Esophagus muscularis mucosa (tissue), 4 donors: Measurements from ENCODE around the gene CTBS. TPM values are rescaled to one million over a fixed set of nuclear protein-coding genes. Genes with fewer than 3 reads are reported as not detected.

ENCODE experiments used
- DNase-seq: peaks from one replicate; pipeline ENCODE4 v3.0.0-alpha.2; 2017; ENCODE audit errors: extremely low spot score
- H3K27ac ChIP-seq, 4 donors: fragments of 200-600 bp; sonication (generic); replicated peaks in 1 of 4; 1 replicate in 3 of 4; 2 replicates in 1 of 4; pipeline ENCODE4 v1.5.1; 2016 to 2019; ENCODE audit warnings: mild to moderate bottlenecking in 1 of 4
- H3K27me3 ChIP-seq, 4 donors: fragments of 200-600 bp; sonication (generic); one replicate each; pipeline versions ENCODE4 v1.5.1 to v1.6.0; 2016 to 2019
- H3K36me3 ChIP-seq, 4 donors: fragments of 200-600 bp; sonication (generic); one replicate each; pipeline ENCODE4 v1.5.1; 2016 to 2019
- H3K4me1 ChIP-seq, 4 donors: fragments of 200-600 bp; sonication (generic); one replicate each; pipeline ENCODE4 v1.5.1; 2016 to 2019
- H3K4me3 ChIP-seq, 4 donors: fragments of 200-600 bp; sonication (generic); 1 replicate in 2 of 4; 2 replicates in 2 of 4; pipeline ENCODE4 v1.5.1; 2016 to 2019; ENCODE audit warnings: mild to moderate bottlenecking in 4 of 4, moderate library complexity in 1 of 4
- H3K9me3 ChIP-seq, 4 donors: fragments of 200-600 bp; sonication (generic); 1 replicate in 3 of 4; 2 replicates in 1 of 4; pipeline ENCODE4 v1.5.1; 2016 to 2019
- EP300 ChIP-seq: sonication (generic); formaldehyde crosslinking; IDR thresholded peaks from one replicate; pipeline ENCODE4 v1.6.1; 2017; ENCODE audit warnings: antibody characterized with exemption
- POLR2A ChIP-seq: fragments of 450-650 bp; IDR thresholded peaks from one replicate; pipeline ENCODE4 v1.6.1; 2017; ENCODE audit warnings: antibody characterized with exemption, moderate library complexity, mild to moderate bottlenecking, low read depth
- POLR2AphosphoS5 ChIP-seq, 2 donors: sonication (generic); formaldehyde crosslinking; IDR thresholded peaks; one replicate each; pipeline ENCODE4 v1.6.1; 2017; ENCODE audit warnings: antibody characterized with exemption in 2 of 2
- WGBS: methylation state at CpG from one replicate; pipeline ENCODE4 v1.1.5; 2018; 5-methylcytosine and 5-hydroxymethylcytosine counted together
- intact Hi-C: fragments of 100-400 bp; cut with DNase I; formaldehyde crosslinking; loops from one replicate; pipeline ENCODE4 v1.15.1; 2023
- total RNA-seq, 4 donors: library from RNA; depleted of rRNA; stranded (reverse); fragments of >200 nt; gene quantifications; one replicate each; pipeline versions ENCODE4 v1.1.0 to v1.2.1, GENCODE V29; 2016
- TF ChIP-seq, protein P1 (sequence below), 3 experiments: fragments of 200-600 bp in 2 of 3; fragments of 450-650 bp in 1 of 3; sonication (generic) in 2 of 3; IDR thresholded peaks; one replicate each; pipeline ENCODE4 v1.5.1; 2017 to 2019; ENCODE audit warnings: antibody characterized with exemption in 3 of 3, mild to moderate bottlenecking in 2 of 3, moderate library complexity in 1 of 3

Gene CTBS
- total RNA-seq, 4 donors from 2014 or later: 7.1 to 8.9 (median 8.5) TPM

DNA sequence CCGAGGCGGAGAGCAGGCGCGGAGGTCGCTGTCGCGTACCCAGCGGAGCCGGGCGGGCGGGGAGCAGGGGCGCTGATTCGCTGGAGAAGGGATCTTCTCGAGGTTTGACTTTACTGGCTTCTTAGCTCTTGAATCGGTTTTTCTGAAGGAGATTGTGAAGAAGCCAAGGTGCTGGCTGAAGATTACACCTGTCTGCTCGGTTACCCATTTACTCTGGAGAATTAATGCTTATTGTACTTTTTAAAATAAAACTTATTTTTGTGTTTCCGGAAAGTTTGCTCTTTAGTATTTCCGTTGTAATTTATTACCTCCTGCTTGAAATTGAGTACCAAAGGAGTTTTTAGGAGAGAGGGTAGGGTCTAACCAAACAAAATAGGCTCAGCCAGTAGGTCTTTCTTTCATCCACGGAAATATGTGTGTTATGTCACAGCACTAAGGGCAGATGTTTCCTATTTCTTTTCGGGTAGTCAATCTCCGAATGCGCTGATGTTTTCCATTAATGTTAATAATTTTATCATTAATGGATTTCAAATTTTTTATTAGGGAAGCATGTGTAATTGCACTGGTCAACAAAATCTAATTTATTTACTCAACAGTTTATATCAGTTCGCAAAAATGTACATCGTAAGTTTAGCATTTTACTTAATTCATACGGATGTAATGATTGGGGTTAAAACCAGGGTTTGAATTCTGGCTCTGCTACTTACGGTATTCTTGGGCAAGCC is 67.3 kb downstream of the CTBS start:
- TF ChIP-seq EP300 (no peak), POLR2AphosphoS5 (IDR thresholded peaks at IDR 0.05) (no peak), POLR2A (no peak)
- TF ChIP-seq, protein P1, sequence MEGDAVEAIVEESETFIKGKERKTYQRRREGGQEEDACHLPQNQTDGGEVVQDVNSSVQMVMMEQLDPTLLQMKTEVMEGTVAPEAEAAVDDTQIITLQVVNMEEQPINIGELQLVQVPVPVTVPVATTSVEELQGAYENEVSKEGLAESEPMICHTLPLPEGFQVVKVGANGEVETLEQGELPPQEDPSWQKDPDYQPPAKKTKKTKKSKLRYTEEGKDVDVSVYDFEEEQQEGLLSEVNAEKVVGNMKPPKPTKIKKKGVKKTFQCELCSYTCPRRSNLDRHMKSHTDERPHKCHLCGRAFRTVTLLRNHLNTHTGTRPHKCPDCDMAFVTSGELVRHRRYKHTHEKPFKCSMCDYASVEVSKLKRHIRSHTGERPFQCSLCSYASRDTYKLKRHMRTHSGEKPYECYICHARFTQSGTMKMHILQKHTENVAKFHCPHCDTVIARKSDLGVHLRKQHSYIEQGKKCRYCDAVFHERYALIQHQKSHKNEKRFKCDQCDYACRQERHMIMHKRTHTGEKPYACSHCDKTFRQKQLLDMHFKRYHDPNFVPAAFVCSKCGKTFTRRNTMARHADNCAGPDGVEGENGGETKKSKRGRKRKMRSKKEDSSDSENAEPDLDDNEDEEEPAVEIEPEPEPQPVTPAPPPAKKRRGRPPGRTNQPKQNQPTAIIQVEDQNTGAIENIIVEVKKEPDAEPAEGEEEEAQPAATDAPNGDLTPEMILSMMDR (IDR thresholded peaks at IDR 0.05): no peak
- Histone ChIP-seq H3K9me3 (peaks cover 0 to 7% (median 0%) of the 10 kb centered on the region in 4 donors), H3K36me3 (no peaks in the 10 kb centered on the region), H3K4me3 (peak overlapping the region; percentile 77 to 85 (median 78)), H3K4me1 (peaks cover 32 to 43% (median 36%) of the 10 kb centered on the region in 4 donors), H3K27ac (peak overlapping the region; percentile 94 to 97 (median 96)), H3K27me3 (no peaks in the 10 kb centered on the region)
- no peak for DNase-seq
- WGBS: 16% methylated on average over 24 of the region's 26 CpGs
- intact Hi-C loops: loop anchor here (2.0 to 5.0 kb wide), 2 partner anchors 65 to 96 kb away; partner anchors contain the start of gene CTBS

DNA sequence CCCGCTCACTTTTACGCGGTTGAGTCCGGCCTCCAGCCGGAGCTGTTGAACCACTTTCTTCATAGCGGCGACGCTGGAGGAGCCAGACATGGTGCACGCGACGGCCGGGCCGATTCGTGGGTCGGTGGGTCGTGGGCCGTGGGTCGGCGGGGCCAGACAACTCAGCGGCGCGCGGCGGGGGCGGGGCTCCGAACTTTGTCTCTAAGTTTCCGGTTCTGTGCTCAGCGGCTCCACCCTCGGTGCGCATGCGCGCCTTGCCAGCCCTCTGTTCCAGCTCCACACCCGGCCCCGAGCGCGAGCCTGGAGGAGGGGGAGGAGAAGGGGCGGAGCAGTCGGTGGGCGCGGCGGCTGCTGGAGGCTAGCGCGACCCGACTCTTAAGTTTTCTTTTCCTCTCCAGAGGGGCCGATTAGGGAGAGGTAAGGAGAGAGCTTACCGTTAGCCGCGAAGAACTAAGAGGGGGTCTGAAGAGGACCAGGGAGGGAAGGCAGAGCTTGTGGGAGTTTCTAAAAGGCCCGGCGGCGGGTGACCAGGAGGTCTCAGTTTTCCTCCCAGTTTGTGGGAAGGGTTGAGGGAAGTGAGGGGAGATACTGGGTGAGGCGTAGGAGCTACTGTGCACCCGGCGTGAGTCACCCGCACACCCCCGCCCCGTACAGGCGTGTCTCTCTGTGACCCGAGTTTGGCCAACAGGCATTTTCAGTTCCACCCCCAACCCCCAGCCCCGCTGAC is 68.1 kb downstream of the CTBS start, which contains the start of the genes GNG5 and SPATA1:
GNG5 (minus strand) TSS at position 580 of the 727 bp plus-strand sequence; CDS start at position 90, 490 bp downstream.
SPATA1 (plus strand) TSS at position 385 of the 727 bp plus-strand sequence. CDS start 9,974 bp downstream, outside the sequence.
- Histone ChIP-seq H3K4me3 (peak within 1 kb of the TSS; percentile 77 to 85 (median 78)), H3K36me3 (peaks cover 0 to 6% (median under 1%) of the 10 kb centered on the region in 4 donors), H3K27ac (peak within 1 kb of the TSS; percentile 94 to 97 (median 96)), H3K4me1 (peaks cover 40 to 49% (median 44%) of the 10 kb centered on the region in 4 donors), H3K27me3 (no peaks in the 10 kb centered on the region), H3K9me3 (peaks cover 0 to 7% (median 0%) of the 10 kb centered on the region in 4 donors)
- DNase-seq: peak; percentile 99
- 2% methylated on average over 43 of the region's 60 CpGs for WGBS
- intact Hi-C loops: loop anchor here (2.0 to 5.0 kb wide), 2 partner anchors 66 to 97 kb away; partner anchors contain the start of gene CTBS
- TF ChIP-seq POLR2A: peak; percentile 63
- TF ChIP-seq, protein P1 (IDR thresholded peaks at IDR 0.05): no peak
- TF ChIP-seq POLR2AphosphoS5 (IDR thresholded peaks at IDR 0.05): peak; percentile 89 to 93

DNA sequence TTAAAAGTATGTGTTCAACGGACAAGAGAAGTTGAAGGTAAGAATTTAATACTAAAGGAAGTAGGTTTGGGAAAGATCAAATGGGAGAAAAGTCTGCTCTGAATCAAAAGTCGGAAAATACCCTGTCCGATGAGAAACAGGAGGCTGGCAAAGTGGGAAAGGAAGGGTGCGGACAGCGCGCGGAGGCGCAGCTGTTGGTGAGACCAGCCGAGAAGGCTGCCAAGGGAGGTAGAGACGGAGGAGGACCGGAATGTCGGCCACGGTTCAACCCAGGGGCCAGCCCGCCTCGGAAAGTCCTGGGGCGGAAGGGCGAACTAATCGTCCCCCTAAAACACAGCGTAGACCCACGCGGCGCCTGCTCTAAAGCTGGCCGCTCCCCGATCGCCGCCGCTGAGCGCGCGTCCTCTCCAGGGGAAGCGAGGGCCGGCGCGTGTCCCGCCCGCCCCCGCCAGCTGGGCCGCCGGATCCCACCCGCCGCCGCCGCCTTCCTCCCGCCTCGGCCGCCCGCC is 68.7 kb downstream of the CTBS start:
- peaks cover 0 to 7% (median 0%) of the 10 kb centered on the region in 4 donors for H3K9me3 ChIP-seq
- intact Hi-C loops: loop anchor here (2.0 to 5.0 kb wide), 2 partner anchors 67 to 97 kb away; partner anchors contain the start of gene CTBS
- peak overlapping the region; percentile 94 to 97 (median 96) for H3K27ac ChIP-seq
- 1% methylated on average over 36 of the region's 47 CpGs for WGBS
- H3K36me3 ChIP-seq: peaks cover 0 to 12% (median 3%) of the 10 kb centered on the region in 4 donors
- no peaks in the 10 kb centered on the region for H3K27me3 ChIP-seq
- H3K4me1 ChIP-seq: peaks cover 46 to 56% (median 49%) of the 10 kb centered on the region in 4 donors
- peak; percentile 92 for DNase-seq
- TF ChIP-seq POLR2AphosphoS5 (IDR thresholded peaks at IDR 0.05): no peak
- no peak for TF ChIP-seq EP300
- TF ChIP-seq, protein P1 (IDR thresholded peaks at IDR 0.05): no peak
- no peak for TF ChIP-seq POLR2A
- peak overlapping the region; percentile 77 to 85 (median 78) for H3K4me3 ChIP-seq

DNA sequence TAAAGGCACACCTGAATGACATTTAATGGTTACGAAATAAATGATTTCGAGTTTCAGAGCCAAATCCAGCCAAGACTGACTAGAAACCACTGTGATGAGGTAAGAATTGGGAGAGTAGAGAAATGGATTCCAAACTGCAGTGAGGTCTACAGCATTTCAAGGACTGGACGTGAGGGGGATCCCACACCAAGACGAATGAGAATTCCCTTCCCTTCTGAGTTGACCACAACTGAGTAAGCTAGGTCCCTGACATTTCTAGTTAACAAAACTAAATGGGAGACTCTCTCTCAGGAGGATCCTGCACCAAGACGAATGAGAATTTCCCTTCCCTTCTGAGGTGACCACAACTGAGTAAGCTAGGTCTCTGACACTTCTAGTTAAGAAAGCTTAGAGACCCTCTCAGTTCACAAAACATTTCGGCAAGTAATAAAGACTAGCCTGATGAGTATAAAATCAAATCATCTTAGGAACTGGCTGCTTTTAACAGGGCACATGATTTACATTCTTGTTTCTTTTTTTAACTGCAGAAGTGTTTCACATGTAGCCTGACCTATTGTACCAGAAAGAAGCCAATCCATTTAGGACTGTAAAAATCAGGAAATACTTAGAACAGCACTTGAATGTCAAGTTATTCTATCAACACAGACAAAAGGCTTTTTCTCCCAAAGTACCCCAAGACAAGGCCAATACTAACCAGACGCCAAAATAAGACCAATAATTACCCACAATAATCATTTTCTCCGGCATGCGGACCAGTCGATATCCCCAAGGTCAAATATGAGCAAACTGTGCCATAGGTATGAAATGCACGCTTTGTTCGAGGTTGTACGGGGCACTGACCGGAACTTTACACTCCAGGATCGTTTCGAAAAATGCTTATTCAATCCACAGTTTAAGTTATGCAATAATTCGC is 69.4 kb downstream of the CTBS start:
- Histone ChIP-seq H3K27me3 (no peaks in the 10 kb centered on the region), H3K4me3 (peak overlapping the region; percentile 77 to 85 (median 78)), H3K9me3 (peaks cover 0 to 7% (median 0%) of the 10 kb centered on the region in 4 donors), H3K36me3 (peaks cover 0 to 19% (median 8%) of the 10 kb centered on the region in 4 donors), H3K27ac (peak overlapping the region; percentile 94 to 97 (median 96)), H3K4me1 (peaks cover 53 to 61% (median 56%) of the 10 kb centered on the region in 4 donors)
- DNase-seq: no peak
- WGBS: 4% methylated on average over 17 of the region's 17 CpGs
- TF ChIP-seq, protein P1 (IDR thresholded peaks at IDR 0.05): no peak
- no peak for TF ChIP-seq POLR2AphosphoS5 (IDR thresholded peaks at IDR 0.05)
- intact Hi-C loops: loop anchor here (5.0 kb wide), 1 partner anchor 67 kb away; the partner anchor contains the start of gene CTBS
